ENCODE data around the gene FBXO44. TPM values are rescaled to one million over a fixed set of nuclear protein-coding genes. Genes with fewer than 3 reads are reported as not detected.

FBXO44 gene
- total RNA-seq, 1 experiment from 2014 or later, result 60.9 TPM

- Histone ChIP-seq H3K27ac (ENCODE audit: low read depth, low read length) (no peak overlapping the region), H3K4me1 (ENCODE audit: control insufficient read depth in 1 of 2, insufficient read depth in 2 of 2, low read length in 2 of 2) (no peaks in the 10 kb centered on the region), H3K9me2 (ENCODE audit: insufficient read depth) (no peaks in the 10 kb centered on the region), H3K79me2 (ENCODE audit: insufficient read depth, low read length) (0 out of 2 replicates have a peak, but pooled peaks cover 3% of the 10 kb centered on the region), H3K4me2 (ENCODE audit: low read length) (no peak overlapping the region), H3K27me3 (ENCODE audit: insufficient read depth, low read length) (no peaks in the 10 kb centered on the region), H3K36me3 (ENCODE audit: control insufficient read depth in 1 of 2, insufficient read depth in 2 of 2, low read length in 2 of 2) (peaks cover 23% of the 10 kb centered on the region in 2 experiments; a peak in 3 of 4 replicates), H3K9me3 (ENCODE audit: control insufficient read depth in 1 of 2, insufficient read depth in 1 of 2, low read depth in 1 of 2, low read length in 2 of 2) (no peaks in the 10 kb centered on the region), H2AFZ (ENCODE audit: low read depth, low read length, poor library complexity, severe bottlenecking) (no peak overlapping the region), H4K20me1 (ENCODE audit: insufficient read depth) (no peaks in the 10 kb centered on the region), H3K9ac (ENCODE audit: low read length) (no peak overlapping the region), H3K4me3 (replicated peaks in 1 of 2; ENCODE audit: low read depth in 1 of 2, low read length in 2 of 2) (no peak overlapping the region)
- RAD21 ChIA-PET (ENCODE audit: low non-redundant PET in 1 of 2, low total read pairs in 2 of 2, uncharacterized antibody in 2 of 2, unreplicated experiment in 2 of 2), result no interaction called here
- ATAC-seq (no peak; the same call in 1 of the 2 replicates), DNase-seq (ENCODE audit: low read depth, low spot score) (no peak)
- no peak for TF ChIP-seq POLR2A (IDR thresholded peaks at IDR 0.05; ENCODE audit: borderline replicate concordance, extremely low read depth, insufficient read depth, insufficient read length)
- TF ChIP-seq EZH2phosphoT487 (IDR thresholded peaks at IDR 0.05; ENCODE audit: borderline replicate concordance), result no peak
- TF ChIP-seq RAD21 (IDR thresholded peaks at IDR 0.05; ENCODE audit: low read depth), result no peak
- TF ChIP-seq CEBPB (IDR thresholded peaks at IDR 0.05; ENCODE audit: low read depth), result no peak
- no peak for TF ChIP-seq POLR2AphosphoS5 (IDR thresholded peaks at IDR 0.05; ENCODE audit: low read depth, low read length)
- TF ChIP-seq SP1 (IDR thresholded peaks at IDR 0.05; ENCODE audit: low read depth), result no peak
- TF ChIP-seq SRF (IDR thresholded peaks at IDR 0.05; ENCODE audit: low read depth), result no peak
- TF ChIP-seq CTCF (IDR thresholded peaks at IDR 0.05 in 2 of 3, conservative IDR thresholded peaks at IDR 0.05 in 1 of 3; ENCODE audit: borderline replicate concordance in 1 of 3, insufficient read depth in 1 of 3, low read depth in 2 of 3, low read length in 2 of 3), result no peak
- no peak for TF ChIP-seq ZFX (IDR thresholded peaks at IDR 0.05)
- BruUV-seq (replicated peaks), result no TSS peak
- POLR2A ChIA-PET, result interaction anchor here (1.3 kb wide), 1 partner anchor 10 kb away, joined by 3 read pairs; no protein-coding TSS in a partner anchor
- CTCF ChIA-PET, result no interaction called here
- intact Hi-C loops (cut with micrococcal nuclease), result no loop called here
Observed at GRCh38 chr1:11673089-11673769, 18.6 kb downstream of the FBXO44 start.
